ENCODE measurements around the gene CAMK4.

GRCh38 chr5:111254613-111255012 is 30.4 kb downstream of the CAMK4 start:
- TF ChIP-seq POLR2A (IDR thresholded peaks at IDR 0.05; ENCODE audit: borderline replicate concordance, extremely low read depth, insufficient read depth, insufficient read length), result no peak
- no peak for TF ChIP-seq CTCF (IDR thresholded peaks at IDR 0.05 in 2 of 3, conservative IDR thresholded peaks at IDR 0.05 in 1 of 3; ENCODE audit: borderline replicate concordance in 1 of 3, insufficient read depth in 1 of 3, low read depth in 2 of 3, low read length in 2 of 3)
- TF ChIP-seq, protein P1, sequence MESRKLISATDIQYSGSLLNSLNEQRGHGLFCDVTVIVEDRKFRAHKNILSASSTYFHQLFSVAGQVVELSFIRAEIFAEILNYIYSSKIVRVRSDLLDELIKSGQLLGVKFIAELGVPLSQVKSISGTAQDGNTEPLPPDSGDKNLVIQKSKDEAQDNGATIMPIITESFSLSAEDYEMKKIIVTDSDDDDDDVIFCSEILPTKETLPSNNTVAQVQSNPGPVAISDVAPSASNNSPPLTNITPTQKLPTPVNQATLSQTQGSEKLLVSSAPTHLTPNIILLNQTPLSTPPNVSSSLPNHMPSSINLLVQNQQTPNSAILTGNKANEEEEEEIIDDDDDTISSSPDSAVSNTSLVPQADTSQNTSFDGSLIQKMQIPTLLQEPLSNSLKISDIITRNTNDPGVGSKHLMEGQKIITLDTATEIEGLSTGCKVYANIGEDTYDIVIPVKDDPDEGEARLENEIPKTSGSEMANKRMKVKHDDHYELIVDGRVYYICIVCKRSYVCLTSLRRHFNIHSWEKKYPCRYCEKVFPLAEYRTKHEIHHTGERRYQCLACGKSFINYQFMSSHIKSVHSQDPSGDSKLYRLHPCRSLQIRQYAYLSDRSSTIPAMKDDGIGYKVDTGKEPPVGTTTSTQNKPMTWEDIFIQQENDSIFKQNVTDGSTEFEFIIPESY (IDR thresholded peaks at IDR 0.05; ENCODE audit: extremely low read depth, insufficient replicate concordance, low read length), result no peak
- TF ChIP-seq TCF7L2 (IDR thresholded peaks at IDR 0.05; ENCODE audit: borderline replicate concordance, extremely low read depth, insufficient read depth, insufficient read length), result no peak

Data from HCT116 (cell line).